Endometrial microvascular endothelial cells (primary cell): Measurements from ENCODE around the gene TRPM4. TPM values are rescaled to one million over a fixed set of nuclear protein-coding genes. Genes with fewer than 3 reads are reported as not detected.
"Not testable (repeated sequence)": the region's sequence is repeated elsewhere in the genome, so short reads cannot be mapped to it uniquely, and the experiment has no call there.

ENCODE experiments used
- in situ Hi-C: cut with HindIII; loops from 2 replicates; pipeline ENCODE4 v1.10.0; 2017; ENCODE audit warnings: low sequenced_read_pairs, low pct_unique_long_range_greater_than_20kb; ENCODE audit errors: inconsistent ontology term
- total RNA-seq: library from RNA; depleted of rRNA; stranded (reverse); fragments of >200 nt; gene quantifications from one replicate; pipeline ENCODE4 v1.2.3, GENCODE V29; 2015; ENCODE audit errors: inconsistent ontology term

The TRPM4 gene
- 27.8 TPM for total RNA-seq

DNA sequence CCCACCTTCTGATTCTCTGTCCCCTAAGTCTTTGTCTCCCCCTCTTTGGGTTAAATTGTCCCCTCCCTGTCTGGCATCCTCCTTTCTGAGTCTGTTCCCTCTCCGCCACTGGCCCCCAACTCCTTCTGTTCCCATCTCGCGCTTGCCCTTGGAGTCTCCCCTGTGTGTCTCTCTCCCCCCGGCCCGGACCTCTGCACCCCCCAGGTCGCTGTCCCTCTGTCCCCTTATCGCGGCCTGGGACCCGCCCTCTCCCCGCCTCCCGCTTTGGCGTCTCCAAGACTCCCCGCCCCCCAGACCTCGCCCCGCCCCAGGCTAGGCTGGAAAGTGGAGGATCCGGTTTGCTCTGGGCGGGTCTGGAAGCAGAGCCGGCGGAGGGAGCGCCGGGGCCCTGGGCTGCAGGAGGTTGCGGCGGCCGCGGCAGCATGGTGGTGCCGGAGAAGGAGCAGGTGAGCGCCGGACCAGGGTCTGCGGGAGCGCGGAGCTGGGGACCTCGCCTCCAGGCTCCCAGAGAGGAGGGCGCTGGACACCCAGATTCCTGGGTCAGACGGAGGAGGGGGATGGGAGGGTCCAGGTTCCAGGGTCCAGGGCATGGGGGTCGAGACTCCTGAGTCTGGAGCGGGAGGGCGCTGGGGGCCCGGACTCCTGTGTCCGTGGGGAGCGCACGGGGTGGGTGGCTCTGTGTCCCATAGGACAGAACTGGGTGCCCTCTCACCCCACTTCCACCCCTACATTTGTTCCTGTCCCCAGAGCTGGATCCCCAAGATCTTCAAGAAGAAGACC, at the start of gene TRPM4:
Gene TRPM4 (plus strand): TSS at position 348 of the 780 bp plus-strand sequence. CDS start 75 bp downstream, at position 423.
- in situ Hi-C loops = no loop called here

DNA sequence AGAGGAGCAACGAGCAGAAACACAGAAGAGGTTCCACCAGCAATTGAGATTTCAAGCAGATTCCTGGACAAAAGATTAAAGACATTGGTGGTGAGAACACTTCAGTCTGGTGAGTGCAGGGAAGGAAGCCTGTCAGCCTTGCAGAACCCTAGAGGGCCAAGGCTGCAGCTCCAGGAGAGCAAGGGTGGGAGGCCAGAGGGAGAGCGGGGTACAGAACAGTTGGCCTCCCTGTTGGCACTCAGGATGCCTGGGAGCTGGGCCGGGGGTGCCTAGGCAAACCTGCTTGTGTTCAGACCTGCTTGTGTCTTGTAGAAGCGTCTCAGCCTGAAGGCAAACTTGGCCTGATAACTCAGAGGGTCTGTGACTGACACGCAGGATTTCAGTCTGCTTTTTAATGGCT, 48.5 kb upstream of the TRPM4 start:
- in situ Hi-C loops = no loop called here

DNA sequence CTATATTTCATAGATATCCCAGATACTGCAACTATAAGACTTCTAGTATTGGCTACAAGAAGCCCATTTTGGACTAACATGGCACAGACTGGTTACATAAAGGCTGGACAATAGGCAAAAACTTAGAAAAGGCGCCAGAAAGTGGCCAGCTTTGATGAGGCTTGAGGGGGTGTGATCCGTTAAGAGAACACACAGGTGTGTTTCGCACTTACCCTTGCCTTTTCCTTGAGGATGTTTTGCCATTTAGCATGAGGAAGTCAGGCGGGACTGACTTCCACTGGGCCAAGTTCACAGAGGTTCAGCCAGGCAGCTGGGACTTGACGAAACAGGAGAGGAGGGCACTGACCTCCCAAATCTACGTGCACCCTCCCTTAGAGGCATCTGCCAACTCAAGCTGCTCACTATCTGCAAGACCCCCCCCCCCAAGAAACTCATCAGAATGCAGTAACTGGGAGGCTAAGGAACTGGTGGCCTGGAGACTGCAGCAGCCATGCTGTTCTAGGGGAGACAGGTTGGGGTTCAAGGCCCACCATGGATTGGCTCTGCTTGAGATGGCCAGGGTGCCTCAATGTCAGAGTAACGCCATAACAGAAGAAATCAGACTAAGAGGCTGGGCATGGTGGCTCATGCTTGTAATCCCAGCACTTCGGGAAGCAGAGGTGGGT, 47.9 kb upstream of the TRPM4 start:
- in situ Hi-C loops = no loop called here

DNA sequence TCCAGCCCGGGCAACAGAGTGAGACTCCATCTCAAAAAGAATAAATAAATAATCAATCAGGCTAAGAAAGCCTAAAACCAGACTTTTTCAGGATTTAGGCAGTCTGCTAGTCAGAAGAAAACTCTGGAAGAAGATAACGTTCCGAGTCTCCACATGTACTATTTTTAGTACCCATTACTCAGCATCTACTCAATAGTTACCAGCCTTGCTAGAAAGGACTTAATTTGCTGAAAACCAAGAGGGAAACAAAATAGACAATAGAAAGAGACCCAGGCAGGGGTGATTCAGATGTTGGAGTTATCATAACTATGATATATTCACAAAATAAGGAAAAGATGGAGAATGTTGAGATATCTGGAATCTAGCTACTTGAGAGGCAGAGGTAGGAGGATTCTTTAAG, 47.0 kb upstream of the TRPM4 start:
- in situ Hi-C loops = no loop called here

DNA sequence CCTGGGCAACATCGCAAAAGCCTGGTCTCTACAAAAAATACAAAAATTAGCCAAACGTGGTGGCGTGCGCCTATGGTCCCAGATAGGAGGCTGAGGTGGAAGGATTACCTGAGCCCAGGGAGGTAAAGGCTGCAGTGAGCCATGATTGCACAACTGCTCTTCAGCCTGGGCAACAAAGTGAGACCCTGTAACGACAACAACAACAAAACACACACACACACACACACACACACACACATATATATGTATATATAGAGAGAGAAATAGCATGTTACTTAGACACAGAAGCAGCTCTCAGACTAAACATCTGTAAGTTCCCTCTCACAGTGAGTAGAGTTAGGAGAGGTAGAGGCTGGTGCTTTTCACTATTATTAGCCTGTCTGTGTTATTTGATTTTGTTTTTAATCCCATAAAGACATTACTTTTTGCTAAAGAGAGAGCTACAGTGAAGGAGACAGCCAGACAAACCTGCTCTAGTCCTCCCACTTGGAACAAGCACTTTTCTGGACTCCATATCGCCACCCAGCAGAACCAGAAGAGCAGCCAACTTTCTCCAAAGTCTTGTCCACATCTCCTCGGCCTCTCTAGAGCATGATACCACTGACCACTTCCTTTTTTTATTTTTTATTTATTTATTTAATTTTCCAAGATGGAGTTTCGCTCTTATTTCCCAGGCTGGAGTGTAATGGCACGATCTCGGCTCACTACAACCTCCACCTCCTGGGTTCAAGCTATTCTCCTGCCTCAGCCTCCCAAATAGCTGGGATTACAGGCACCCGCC, 46.2 kb upstream of the TRPM4 start:
- in situ Hi-C loops = no loop called here

DNA sequence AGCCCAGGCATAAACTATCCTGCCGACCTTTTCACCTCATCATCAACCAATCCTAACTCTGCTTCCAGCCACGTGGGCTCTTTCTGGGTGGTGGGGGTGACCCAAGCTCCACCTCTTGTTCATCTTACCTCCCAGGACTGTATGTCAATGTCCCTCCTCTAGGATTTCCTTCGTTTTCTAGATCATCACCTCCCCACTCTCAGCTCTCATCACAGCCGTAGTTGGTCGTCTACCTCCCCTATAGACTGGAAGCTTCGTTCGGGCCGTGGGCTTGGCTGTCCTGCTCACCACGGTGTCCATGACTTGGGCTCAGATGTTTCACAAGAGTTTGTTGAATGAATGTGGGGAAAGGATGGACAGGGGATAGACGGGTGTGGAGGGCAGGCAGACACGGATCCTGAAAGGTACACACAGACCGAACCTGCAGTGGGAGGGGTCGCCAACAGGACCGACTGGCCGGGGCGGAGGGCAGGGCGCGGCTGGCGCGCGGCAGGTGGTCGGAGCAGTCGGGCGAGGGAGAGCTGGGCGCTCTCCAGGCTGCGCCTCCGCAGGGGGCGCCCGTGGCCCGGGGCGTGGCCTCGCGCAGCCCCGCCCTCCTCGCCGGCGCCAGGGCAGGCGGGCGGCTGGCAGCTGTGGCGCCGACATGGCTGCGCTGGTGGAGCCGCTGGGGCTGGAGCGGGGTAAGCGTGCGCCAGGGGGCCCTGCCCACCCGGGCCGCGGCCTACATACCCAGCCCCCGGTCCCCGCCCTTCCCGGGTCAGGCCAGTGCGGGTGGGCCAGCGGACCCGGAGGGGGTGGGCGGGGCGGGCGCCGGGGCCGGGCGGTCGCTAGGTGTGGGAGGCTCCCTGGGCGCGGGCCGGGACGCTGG, 43.6 kb upstream of the TRPM4 start, which contains the start of gene LIN7B:
Gene LIN7B (plus strand): TSS at position 609 of the 868 bp plus-strand sequence. CDS start 35 bp downstream, at position 644.
- in situ Hi-C loops = no loop called here

DNA sequence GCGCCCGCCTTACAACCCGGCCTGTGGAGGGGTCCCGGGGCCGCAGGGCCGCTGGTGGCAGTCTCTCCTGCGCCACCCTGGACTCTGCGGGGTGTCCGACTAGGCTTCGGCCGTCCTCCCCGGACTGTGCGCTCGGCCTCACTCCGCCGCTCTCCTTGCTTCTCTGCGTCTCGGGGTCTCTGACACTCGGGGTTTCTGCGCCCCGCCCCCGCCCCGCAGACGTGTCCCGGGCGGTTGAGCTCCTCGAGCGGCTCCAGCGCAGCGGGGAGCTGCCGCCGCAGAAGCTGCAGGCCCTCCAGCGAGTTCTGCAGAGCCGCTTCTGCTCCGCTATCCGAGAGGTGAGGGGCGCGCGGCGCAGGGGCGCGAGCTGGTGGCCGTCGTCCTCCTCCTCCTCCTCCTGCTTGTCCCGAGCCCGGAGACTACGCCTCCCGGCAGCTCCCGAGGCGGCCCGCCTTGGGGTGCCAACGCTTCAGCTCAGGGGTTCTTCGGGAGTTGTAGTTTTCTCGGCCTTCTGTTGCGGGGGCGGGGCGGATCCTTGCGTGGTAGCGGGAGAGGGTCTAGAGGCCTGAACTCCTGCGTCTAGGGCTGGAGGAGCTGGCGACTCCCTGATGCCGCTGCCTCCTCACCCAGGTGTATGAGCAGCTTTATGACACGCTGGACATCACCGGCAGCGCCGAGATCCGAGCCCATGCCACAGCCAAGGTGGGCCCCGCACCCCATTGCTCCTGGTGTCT, 42.8 kb upstream of the TRPM4 start:
- in situ Hi-C loops = no loop called here

DNA sequence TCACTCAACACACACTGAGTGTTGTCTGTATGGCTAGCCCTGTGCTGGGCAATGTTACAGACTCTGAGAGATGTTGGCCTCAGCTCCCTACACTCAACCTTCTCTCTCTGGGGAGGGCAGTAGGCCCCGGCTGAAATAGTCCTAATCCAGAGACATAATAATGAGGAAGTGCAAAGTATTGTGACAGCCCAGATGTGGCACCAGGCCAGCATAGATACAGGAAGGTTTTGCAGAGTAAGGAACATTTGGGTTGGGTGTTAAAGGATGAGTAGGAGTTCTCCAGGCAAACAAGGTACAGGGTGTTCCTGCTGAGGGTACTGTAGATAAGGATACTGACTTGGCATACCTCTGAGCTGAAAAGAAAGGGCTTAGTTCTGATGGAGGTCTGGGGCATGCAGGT, 41.0 kb upstream of the TRPM4 start:
- in situ Hi-C loops = no loop called here

DNA sequence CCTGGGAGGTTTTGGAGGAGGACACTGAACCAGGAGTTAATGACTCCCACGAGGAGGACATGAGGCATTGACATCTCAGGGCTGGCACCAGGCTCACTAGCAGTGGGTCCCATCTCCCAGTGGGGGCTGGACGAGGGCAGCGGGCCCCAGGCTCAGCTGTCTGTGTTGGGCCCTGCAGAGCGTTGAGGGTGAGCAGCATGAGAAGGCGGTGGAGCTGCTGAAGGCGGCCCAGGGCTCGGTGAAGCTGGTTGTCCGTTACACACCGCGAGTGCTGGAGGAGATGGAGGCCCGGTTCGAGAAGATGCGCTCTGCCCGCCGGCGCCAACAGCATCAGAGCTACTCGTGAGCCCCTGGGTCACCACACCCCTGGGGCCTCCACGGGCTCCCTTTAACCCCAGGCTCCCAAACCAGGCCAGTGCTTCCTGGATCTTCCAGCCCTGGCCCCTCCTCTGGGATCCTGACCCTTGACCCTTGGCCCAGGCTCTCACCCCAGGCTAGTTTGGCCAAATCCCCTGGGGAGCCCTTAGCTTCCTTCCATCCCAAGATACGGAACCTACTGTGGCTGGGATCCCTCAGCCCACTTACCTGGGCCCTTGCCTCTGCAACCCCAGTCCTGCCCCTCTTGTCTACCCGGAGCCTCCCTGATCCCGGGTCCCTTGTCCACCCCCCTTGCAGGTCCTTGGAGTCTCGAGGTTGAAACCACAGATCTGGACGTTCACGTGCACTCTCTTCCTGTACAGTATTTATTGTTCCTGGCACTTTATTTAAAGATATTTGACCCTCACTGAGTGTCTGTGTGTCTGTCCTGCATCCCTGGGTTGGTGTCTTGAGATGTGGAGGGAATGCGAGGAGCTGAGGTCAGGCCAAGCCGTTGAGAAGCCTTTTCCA, 39.7 kb upstream of the TRPM4 start:
- in situ Hi-C loops = no loop called here

DNA sequence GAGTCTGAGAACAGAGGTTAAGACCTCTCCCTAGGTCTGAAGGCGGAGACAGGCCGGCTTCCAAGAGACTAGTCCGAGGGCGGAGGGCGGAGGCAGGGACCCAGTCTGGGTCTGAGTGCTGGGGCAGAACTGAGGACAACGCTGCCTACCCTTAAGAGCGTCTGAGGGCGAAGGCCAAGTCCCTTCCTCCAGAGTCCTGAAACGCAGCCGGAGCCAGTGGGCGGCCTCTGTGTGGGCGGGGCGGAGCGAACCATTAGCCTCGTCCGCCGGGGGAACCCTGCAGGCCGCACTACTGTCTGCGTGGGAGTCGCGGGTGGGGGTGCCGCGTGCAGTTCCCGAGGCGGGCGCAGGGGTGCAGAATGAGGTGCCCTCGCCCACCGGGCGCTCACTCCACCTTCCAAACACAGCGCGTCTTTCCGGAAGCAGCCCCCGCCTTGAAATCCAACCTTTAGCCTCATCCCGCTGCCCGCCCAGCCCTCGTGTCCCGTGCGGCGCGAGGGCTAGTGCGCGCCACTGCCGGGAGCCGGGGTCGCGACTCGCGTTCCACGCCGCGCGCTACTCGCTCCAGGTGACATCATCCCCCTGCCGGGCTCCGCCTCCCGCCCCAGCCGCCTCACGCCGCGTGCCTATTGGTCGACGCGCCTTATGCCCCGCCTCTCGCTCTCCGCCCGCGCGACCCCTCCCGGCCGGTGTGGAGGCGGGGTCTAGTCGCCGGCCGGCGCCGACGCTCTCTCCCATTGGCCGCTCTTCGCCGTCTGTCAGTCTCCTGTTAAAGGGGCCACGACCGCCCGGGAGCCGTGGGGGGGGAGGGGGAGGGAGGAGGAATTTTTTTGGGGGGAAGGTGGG, 38.8 kb upstream of the TRPM4 start, which contains the start of gene C19orf73:
Gene C19orf73 (minus strand): TSS at position 579 of the 846 bp plus-strand sequence. CDS start 121 bp downstream, at position 458.
- in situ Hi-C loops = no loop called here

DNA sequence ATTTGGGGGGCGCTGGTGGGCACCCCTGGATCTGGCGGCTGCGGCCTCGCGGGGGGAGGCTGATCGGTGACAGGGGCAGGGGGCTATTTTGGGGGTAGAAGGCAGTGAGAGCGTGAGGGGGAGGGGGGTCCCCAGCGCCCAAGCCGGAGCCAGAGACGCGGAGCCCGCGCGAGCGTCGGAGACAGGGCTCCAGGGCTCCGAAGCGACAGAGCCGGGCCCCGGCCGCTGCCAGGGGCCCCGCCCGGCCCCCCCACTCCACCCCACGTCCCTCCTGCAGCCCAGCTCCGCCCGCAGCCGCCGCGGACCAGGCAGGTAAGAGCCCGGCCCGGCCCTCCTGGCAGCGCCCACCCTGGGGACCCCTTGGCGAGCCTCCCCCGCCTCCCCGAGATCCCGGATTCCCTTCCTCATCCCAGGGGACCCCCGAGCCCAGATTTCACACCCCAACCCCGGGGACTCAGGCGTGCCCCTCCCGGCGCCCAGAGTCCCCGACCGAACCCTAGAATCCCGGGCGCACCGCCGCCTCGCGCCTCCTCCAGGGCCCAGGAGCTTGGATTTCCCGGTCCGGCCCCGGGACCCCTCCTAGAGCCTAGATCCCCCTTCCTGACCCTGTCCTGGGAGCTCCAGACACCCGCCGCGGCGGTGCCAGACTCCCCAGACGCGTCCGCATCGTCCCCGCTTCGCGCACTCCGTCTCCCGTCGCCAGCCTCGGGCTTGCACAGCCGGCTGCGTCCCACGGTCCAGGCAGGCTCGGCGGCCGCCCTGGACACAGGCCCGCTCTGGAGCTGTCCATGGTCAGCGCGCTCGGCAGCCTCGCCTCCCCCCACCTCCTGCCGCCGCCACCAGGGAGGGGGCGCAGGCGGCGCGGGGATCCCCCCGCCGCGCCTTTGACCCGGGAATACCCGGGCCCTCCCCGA, 37.9 kb upstream of the TRPM4 start, which contains the start of gene PPFIA3:
Gene PPFIA3 (plus strand): TSS at position 134 of the 914 bp plus-strand sequence. CDS start 8,330 bp downstream, outside the sequence.
- in situ Hi-C loops = no loop called here

DNA sequence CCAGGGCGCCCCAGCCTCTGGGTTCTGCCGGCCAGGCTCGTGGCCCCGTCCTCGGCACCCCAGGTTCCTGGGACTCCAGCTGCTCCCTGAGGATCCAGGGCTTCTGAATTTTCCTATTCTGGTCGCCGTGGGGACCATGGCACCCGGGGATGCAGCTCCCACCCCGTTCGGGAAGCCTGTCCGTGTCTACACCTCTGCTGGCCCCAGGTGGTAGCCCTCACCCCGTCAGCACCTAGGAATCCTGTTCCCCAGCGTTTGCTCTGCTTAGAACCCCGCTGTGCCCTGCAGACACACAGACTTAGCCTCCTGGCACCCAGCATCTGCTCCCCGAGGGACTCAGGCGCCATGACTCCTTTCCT, 37.3 kb upstream of the TRPM4 start:
- in situ Hi-C loops = no loop called here

DNA sequence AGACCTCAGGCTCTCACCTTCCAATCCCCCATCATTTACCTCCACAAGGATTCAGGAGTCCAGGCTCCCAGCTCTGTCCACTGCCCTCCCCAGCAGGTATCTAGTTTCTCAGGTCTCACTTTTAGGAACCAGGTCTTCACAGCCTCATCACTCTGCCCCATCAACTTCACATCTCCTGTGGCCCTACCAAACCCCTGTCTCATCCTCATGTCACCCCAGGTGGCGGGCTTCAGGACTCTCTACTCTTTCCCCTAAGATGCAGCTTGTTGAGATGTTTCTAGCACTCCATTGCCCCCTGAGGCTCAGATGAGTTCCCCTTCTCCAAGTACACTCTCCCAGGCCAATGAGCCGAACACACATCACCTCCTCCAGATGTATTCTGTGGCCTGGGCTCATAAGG, 36.7 kb upstream of the TRPM4 start:
- in situ Hi-C loops = no loop called here

DNA sequence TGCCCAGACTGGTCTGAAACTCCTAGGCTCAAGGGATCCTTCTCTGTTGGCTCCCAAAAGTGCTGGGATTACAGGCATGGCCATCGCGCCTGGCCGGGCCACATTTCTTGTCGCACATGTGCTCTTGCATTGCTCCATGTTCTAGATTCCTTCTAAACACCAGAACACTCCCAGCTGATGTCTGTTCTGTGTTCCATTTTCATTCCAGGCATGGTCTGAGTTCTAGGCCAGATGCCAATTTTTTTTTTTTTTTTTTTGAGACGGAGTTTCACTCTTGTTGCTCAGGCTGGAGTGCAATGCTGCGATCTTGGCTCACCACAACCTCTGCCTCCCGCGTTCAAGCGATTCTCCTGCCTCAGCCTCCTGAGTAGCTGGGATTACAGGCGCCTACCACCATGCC, 35.8 kb upstream of the TRPM4 start:
- in situ Hi-C loops = not testable (repeated sequence)

DNA sequence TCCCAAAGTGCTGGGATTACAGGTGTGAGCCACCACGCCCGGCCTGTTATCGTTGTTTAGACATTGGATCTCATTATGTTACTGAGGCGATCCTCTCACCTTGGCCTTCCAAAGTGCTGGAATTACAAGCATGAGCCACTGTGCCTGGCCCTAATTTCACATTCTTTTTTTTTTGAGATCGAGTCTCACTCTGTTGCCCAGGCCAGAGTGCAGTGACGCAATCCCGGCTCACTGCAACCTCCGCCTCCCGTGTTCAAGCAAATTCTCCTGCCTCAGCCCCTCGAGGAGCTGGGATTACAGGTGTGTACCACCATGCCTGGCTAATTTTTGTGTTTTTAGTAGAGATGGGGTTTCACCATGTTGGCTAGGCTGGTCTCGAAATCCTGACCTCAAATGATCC, 34.3 kb upstream of the TRPM4 start:
- in situ Hi-C loops = not testable (repeated sequence)
